Upper lobe of right lung (tissue), 1 donor: ENCODE results near the gene RIGI. TPM values are rescaled to one million over a fixed set of nuclear protein-coding genes. Genes with fewer than 3 reads are reported as not detected.

Experiments
- ATAC-seq: fragments of 200-7000 bp; cut with Tn5 transposase; one replicate; pipeline ENCODE4 v1.9.1; 2020; ENCODE audit warnings: mild to moderate bottlenecking, moderate library complexity
- DNase-seq: peaks from one replicate; pipeline ENCODE4 v3.0.0-alpha.2; 2020
- H3K27ac ChIP-seq: fragments of 200-600 bp; one replicate; pipeline ENCODE4 v1.8.0; 2022
- H3K27me3 ChIP-seq: fragments of 200-600 bp; one replicate; pipeline ENCODE4 v1.8.0; 2022; ENCODE audit warnings: mild to moderate bottlenecking
- H3K36me3 ChIP-seq: fragments of 200-600 bp; one replicate; pipeline ENCODE4 v1.8.0; 2022
- H3K4me1 ChIP-seq: fragments of 200-600 bp; one replicate; pipeline ENCODE4 v1.8.0; 2022
- H3K4me3 ChIP-seq: fragments of 200-600 bp; one replicate; pipeline ENCODE4 v1.8.0; 2022; ENCODE audit warnings: mild to moderate bottlenecking
- H3K9me3 ChIP-seq: fragments of 200-600 bp; one replicate; pipeline ENCODE4 v1.8.0; 2022
- intact Hi-C: fragments of 100-400 bp; cut with DNase I; formaldehyde crosslinking; loops from one replicate; pipeline ENCODE4 v1.11.0; 2022
- total RNA-seq: library from RNA; stranded (reverse); fragmentation: NEBNext Ultra II Directional; extraction: Animal tissue kit (Norgen Biotek cat#: 25700); gene quantifications from one replicate; pipeline ENCODE4 v1.2.1, GENCODE V29; 2021
- TF ChIP-seq, protein P1 (sequence below): fragments of 200-600 bp; IDR thresholded peaks from one replicate; pipeline ENCODE4 v1.8.0; 2022; ENCODE audit warnings: antibody characterized with exemption
- donor health status: DM: no; HTN: yes; CAD: no; lungs with severe emphysema.

RIGI gene
- total RNA-seq, 1 donor from 2014 or later: 20.0 TPM

DNA sequence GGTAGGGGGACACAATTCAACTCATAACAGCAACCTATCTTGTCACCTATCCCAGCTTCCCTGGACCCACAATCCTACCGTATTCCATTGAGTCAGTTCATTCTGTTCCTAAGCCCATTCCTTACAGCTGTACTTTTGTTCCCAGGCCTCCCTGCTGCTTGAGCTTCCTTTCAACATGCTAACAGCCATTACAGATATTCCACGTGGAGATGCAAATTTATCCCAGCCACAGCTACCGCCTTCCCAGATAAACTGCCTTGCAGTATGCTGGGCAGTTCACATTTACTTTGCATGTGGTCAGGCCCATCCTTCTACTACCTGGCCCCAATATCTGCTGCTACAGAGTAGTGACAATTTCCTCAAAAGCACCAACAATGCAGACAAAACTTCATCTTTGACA, 23.0 kb downstream of the RIGI start:
- no peaks in the 10 kb centered on the region for H3K9me3 ChIP-seq
- no peaks in the 10 kb centered on the region for H3K27me3 ChIP-seq
- no peak for DNase-seq
- H3K27ac ChIP-seq: no peak overlapping the region
- TF ChIP-seq, protein P1, sequence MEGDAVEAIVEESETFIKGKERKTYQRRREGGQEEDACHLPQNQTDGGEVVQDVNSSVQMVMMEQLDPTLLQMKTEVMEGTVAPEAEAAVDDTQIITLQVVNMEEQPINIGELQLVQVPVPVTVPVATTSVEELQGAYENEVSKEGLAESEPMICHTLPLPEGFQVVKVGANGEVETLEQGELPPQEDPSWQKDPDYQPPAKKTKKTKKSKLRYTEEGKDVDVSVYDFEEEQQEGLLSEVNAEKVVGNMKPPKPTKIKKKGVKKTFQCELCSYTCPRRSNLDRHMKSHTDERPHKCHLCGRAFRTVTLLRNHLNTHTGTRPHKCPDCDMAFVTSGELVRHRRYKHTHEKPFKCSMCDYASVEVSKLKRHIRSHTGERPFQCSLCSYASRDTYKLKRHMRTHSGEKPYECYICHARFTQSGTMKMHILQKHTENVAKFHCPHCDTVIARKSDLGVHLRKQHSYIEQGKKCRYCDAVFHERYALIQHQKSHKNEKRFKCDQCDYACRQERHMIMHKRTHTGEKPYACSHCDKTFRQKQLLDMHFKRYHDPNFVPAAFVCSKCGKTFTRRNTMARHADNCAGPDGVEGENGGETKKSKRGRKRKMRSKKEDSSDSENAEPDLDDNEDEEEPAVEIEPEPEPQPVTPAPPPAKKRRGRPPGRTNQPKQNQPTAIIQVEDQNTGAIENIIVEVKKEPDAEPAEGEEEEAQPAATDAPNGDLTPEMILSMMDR: no peak
- H3K4me1 ChIP-seq: no peaks in the 10 kb centered on the region
- intact Hi-C loops: no loop called here
- peaks cover 24% of the 10 kb centered on the region for H3K36me3 ChIP-seq
- no peak for ATAC-seq
- H3K4me3 ChIP-seq: no peak overlapping the region

GRCh38 chr9:32502464-32502863, 23.5 kb downstream of the RIGI start:
- no peaks in the 10 kb centered on the region for H3K9me3 ChIP-seq
- H3K36me3 ChIP-seq: peaks cover 27% of the 10 kb centered on the region
- TF ChIP-seq, protein P1: no peak
- intact Hi-C loops: no loop called here
- DNase-seq (no peak), ATAC-seq (no peak)
- H3K4me1 ChIP-seq: no peaks in the 10 kb centered on the region
- no peaks in the 10 kb centered on the region for H3K27me3 ChIP-seq
- no peak overlapping the region for H3K27ac ChIP-seq
- H3K4me3 ChIP-seq: no peak overlapping the region

DNA sequence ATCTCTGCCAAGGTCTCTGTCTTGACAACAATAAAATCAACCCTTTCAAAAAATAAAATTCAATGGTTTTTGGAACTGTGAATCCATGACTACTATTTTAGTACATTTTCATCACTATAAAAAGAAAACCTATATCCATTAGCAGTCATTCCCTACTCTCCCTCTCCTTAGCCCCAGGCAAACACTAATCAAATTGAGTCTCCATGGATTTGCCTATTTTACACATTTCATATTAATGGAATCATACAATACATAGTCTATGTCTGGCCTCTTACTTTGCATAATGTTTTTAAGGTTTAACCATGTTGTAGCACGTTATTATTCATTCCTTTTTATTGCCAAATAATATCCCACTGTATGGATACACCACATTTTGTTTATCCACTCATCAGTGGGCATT, 24.1 kb downstream of the RIGI start:
- Histone ChIP-seq H3K36me3 (peaks cover 33% of the 10 kb centered on the region), H3K9me3 (no peaks in the 10 kb centered on the region), H3K4me3 (no peak overlapping the region), H3K27ac (no peak overlapping the region), H3K4me1 (no peaks in the 10 kb centered on the region), H3K27me3 (no peaks in the 10 kb centered on the region)
- intact Hi-C loops: no loop called here
- ATAC-seq: no peak
- TF ChIP-seq, protein P1: no peak
- DNase-seq: no peak

DNA sequence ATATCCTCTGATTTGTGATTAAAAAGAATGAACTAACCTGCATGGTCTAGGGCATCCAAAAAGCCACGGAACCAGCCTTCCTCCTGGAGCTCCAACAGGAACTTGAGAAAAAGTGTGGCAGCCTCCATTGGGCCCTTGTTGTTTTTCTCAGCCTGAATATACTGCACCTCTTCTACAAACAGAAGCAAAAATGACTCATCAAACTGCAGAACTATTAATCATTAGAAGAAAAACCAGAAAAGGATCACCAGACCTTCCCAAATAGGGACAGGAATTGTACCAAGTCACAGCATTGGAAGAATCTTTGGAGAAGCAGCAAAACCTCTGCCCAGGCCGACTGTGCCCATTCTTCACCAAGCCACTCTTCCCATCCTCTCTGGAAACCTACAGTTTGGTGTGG, 25.2 kb downstream of the RIGI start:
- Histone ChIP-seq H3K4me1 (no peaks in the 10 kb centered on the region), H3K27me3 (no peaks in the 10 kb centered on the region), H3K4me3 (no peak overlapping the region), H3K9me3 (no peaks in the 10 kb centered on the region), H3K36me3 (peaks cover 43% of the 10 kb centered on the region), H3K27ac (no peak overlapping the region)
- TF ChIP-seq, protein P1: no peak
- DNase-seq (no peak), ATAC-seq (no peak)
- intact Hi-C loops: no loop called here

- Histone ChIP-seq H3K4me1 (no peaks in the 10 kb centered on the region), H3K4me3 (no peak overlapping the region), H3K36me3 (peaks cover 43% of the 10 kb centered on the region), H3K27me3 (no peaks in the 10 kb centered on the region), H3K9me3 (no peaks in the 10 kb centered on the region), H3K27ac (no peak overlapping the region)
- DNase-seq: no peak
- intact Hi-C loops: no loop called here
- no peak for ATAC-seq
- TF ChIP-seq, protein P1: no peak
These were observed 28.1 kb downstream of the RIGI start for GRCh38 chr9:32497921-32498320.

DNA sequence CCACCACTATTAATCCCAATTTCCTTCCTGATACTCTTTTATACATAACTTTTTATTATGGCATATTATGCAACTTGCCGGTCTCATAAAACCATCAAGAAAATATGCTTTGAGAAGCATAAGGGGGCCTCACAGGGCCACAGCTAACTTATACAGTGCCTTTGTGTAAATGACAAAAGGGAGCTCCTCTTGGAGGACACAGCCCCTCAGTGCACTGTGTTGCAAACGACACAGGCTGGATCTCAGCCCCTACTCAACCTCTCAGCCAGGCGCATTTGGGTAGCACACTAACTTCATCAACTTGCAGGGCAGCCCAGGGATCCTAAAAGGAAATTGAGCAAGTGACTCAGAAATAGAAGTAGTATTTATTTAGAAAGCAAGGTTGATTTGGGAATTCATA, 35.4 kb downstream of the RIGI start:
- Histone ChIP-seq H3K4me3 (no peak overlapping the region), H3K4me1 (no peaks in the 10 kb centered on the region), H3K9me3 (no peaks in the 10 kb centered on the region), H3K27ac (no peak overlapping the region), H3K27me3 (no peaks in the 10 kb centered on the region), H3K36me3 (peaks cover 62% of the 10 kb centered on the region)
- no peak for ATAC-seq
- TF ChIP-seq, protein P1: no peak
- DNase-seq: no peak
- intact Hi-C loops: no loop called here
